Type B pancreatic cell (in vitro differentiated cells): ENCODE measurements around the gene SOX30. TPM values are rescaled to one million over a fixed set of nuclear protein-coding genes. Genes with fewer than 3 reads are reported as not detected.

Experiments
- DNase-seq: peaks from one replicate; pipeline ENCODE4 v3.0.0; 2021; ENCODE audit warnings: mixed read lengths; ENCODE audit not compliant: unreplicated experiment; ENCODE audit errors: extremely low spot score
- H3K27ac Mint-ChIP-seq: 2 replicates; pipeline ENCODE4 v1.8.0; 2021; ENCODE audit warnings: mild to moderate bottlenecking, mixed read lengths
- H3K27me3 Mint-ChIP-seq: 2 replicates; pipeline ENCODE4 v1.8.0; 2021; ENCODE audit warnings: mixed read lengths
- H3K36me3 Mint-ChIP-seq: 2 replicates; pipeline ENCODE4 v1.8.0; 2021; ENCODE audit warnings: mixed read lengths
- H3K4me1 Mint-ChIP-seq: one replicate; pipeline ENCODE4 v1.8.0; 2021; ENCODE audit warnings: mixed read lengths; ENCODE audit not compliant: unreplicated experiment
- H3K4me3 Mint-ChIP-seq: 2 replicates; pipeline ENCODE4 v1.8.0; 2021; ENCODE audit warnings: mild to moderate bottlenecking, mixed read lengths
- H3K9me3 Mint-ChIP-seq: 2 replicates; pipeline ENCODE4 v1.8.0; 2021; ENCODE audit warnings: mixed read lengths
- total RNA-seq: library from RNA; stranded (reverse); gene quantifications from 2 replicates; pipeline ENCODE4 v1.2.1, GENCODE V29; 2021; ENCODE audit warnings: low replicate concordance
- TF ChIP-seq, protein P1 (sequence below): fragments of 200-600 bp; sonication (generic); conservative IDR thresholded peaks from 2 replicates; pipeline ENCODE4 v1.5.0; 2021; ENCODE audit warnings: antibody characterized with exemption, mild to moderate bottlenecking

The SOX30 gene
- total RNA-seq, 1 donor from 2014 or later, result not detected

DNA sequence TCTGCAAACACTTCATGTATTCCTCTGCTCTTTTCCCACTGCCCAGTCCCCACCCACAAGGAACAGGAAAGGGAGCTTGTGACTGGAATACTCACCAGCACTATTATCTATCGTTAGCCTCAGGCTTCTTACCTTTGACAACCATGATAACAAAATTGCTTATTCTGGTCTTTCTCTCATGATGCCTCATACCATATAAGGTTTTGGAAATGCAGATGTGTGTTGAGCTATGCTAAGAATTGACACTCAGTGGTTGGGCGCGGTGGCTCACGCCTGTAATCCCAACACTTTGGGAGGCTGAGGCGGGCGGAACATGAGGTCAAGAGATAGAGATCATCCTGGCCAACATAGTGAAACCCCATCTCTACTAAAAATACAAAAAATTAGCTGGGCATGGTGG is 25.4 kb downstream of the SOX30 start:
- H3K36me3 Mint-ChIP-seq, result no peaks in the 10 kb centered on the region
- H3K9me3 Mint-ChIP-seq, result peaks cover 4% of the 10 kb centered on the region
- TF ChIP-seq, protein P1, sequence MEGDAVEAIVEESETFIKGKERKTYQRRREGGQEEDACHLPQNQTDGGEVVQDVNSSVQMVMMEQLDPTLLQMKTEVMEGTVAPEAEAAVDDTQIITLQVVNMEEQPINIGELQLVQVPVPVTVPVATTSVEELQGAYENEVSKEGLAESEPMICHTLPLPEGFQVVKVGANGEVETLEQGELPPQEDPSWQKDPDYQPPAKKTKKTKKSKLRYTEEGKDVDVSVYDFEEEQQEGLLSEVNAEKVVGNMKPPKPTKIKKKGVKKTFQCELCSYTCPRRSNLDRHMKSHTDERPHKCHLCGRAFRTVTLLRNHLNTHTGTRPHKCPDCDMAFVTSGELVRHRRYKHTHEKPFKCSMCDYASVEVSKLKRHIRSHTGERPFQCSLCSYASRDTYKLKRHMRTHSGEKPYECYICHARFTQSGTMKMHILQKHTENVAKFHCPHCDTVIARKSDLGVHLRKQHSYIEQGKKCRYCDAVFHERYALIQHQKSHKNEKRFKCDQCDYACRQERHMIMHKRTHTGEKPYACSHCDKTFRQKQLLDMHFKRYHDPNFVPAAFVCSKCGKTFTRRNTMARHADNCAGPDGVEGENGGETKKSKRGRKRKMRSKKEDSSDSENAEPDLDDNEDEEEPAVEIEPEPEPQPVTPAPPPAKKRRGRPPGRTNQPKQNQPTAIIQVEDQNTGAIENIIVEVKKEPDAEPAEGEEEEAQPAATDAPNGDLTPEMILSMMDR, result no peak
- H3K4me3 Mint-ChIP-seq, result no peak overlapping the region
- H3K4me1 Mint-ChIP-seq, result no peaks in the 10 kb centered on the region
- DNase-seq, result no peak
- H3K27me3 Mint-ChIP-seq, result no peaks in the 10 kb centered on the region
- no peak overlapping the region for H3K27ac Mint-ChIP-seq

DNA sequence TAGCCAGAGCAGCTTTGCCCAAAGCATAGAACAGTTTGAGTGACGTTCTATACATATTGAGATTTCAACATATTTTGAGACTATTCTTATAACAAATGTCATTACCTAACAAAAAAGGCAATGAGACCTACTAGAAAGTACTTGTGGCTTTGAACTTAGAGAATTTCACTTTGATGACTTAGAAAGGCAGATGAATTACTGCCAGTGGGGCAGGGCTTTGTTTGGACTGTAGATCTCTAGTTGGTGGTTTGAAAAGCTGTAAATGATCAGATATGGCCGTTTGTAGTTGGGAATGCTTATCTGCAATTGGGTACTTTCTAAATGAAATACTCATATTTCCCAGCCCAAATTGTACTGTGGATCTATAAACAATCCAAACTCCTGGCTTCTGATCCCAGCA is 28.1 kb downstream of the SOX30 start:
- no peaks in the 10 kb centered on the region for H3K4me1 Mint-ChIP-seq
- no peak overlapping the region for H3K27ac Mint-ChIP-seq
- TF ChIP-seq, protein P1, result no peak
- no peak for DNase-seq
- no peaks in the 10 kb centered on the region for H3K9me3 Mint-ChIP-seq
- no peaks in the 10 kb centered on the region for H3K36me3 Mint-ChIP-seq
- no peaks in the 10 kb centered on the region for H3K27me3 Mint-ChIP-seq
- H3K4me3 Mint-ChIP-seq, result no peak overlapping the region

DNA sequence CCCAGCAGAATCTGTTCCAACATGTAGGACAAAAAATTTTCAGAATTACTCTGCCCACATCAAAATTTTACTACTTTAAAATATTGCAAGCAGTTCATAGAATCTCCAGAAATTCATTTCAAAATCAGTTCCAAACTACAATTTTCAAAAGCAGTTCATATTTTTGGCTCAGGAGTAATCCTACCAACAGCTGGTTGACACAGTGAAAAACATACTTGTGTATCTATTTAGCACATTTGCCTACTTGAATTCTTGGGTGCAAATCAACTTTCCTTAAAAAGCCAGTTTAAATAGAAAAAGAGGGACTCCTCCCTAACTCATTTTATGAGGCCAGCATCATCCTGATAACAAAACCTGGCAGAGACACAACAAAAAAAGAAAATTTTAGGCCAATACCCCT is 31.5 kb downstream of the SOX30 start:
- DNase-seq, result no peak
- no peaks in the 10 kb centered on the region for H3K36me3 Mint-ChIP-seq
- TF ChIP-seq, protein P1, result no peak
- H3K4me1 Mint-ChIP-seq, result no peaks in the 10 kb centered on the region
- H3K27me3 Mint-ChIP-seq, result no peaks in the 10 kb centered on the region
- H3K9me3 Mint-ChIP-seq, result no peaks in the 10 kb centered on the region
- H3K27ac Mint-ChIP-seq, result no peak overlapping the region
- no peak overlapping the region for H3K4me3 Mint-ChIP-seq

DNA sequence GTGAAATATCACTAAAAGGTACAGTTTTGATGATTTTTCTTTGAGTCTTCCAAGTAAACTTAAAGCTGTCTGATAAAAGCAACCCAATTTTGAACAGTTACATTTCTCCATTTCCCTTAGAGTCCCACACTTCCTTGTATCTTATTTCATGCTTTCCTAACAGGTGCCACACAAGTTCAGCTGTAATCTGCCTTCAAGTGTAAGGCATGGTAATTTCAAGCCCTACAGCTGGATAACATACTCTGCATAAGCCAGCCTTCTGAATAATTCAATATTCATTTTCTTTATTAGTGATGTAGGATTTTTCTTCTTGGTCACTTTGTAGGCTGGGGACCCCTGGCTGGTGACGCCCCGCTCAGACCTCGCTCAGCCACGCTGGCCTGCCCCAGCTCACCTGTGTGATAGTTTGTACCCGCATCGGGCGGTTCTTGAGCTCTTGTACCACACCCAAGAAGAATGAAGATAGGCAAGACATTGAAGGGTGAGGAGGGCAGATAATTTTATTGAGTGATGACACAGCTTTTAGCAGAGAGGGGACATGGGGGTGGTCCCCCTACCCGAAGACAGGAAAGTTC is 34.0 kb downstream of the SOX30 start:
- Mint-ChIP-seq H3K9me3 (no peaks in the 10 kb centered on the region), H3K4me1 (no peaks in the 10 kb centered on the region), H3K36me3 (no peaks in the 10 kb centered on the region), H3K27me3 (no peaks in the 10 kb centered on the region), H3K27ac (no peak overlapping the region), H3K4me3 (no peak overlapping the region)
- DNase-seq, result no peak
- TF ChIP-seq, protein P1, result no peak

DNA sequence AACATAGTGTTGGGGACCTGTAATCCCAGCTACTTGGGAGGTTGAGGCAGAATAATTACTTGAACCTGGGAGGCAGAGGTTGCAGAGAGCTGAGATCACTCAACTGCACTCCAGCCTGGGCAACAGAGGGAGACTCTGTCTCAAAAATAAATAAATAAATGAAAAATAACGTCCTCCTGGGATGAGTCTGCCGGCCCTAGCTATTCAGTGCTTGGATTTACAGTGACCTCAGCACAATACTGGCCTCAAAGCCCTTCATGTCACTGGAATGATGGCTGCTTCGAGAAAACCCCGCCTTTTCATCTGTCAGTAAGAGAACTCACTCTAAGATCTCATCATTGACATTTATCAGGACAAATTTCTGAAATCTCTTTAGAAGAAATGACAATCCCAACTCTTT is 35.5 kb downstream of the SOX30 start:
- no peaks in the 10 kb centered on the region for H3K27me3 Mint-ChIP-seq
- DNase-seq, result no peak
- H3K4me3 Mint-ChIP-seq, result no peak overlapping the region
- H3K9me3 Mint-ChIP-seq, result no peaks in the 10 kb centered on the region
- H3K36me3 Mint-ChIP-seq, result no peaks in the 10 kb centered on the region
- no peak overlapping the region for H3K27ac Mint-ChIP-seq
- TF ChIP-seq, protein P1, result no peak
- H3K4me1 Mint-ChIP-seq, result peaks cover 14% of the 10 kb centered on the region
